HL-60 (cell line): ENCODE results near the gene TXNDC9.
"Not testable (repeated sequence)": the region's sequence is repeated elsewhere in the genome, so short reads cannot be mapped to it uniquely, and the experiment has no call there.

Source experiments
- DNase-seq, 2 experiments: peaks; one replicate each; pipeline ENCODE4 v3.0.0-alpha.2; 2010 to 2020; ENCODE audit warnings: low read depth in 1 of 2, low spot score in 1 of 2
- H3K27ac ChIP-seq: fragments of 250-450 bp; sonication (Bioruptor Pico); replicated peaks from 2 replicates; pipeline ENCODE4 v1.5.1; 2020; ENCODE audit warnings: mild to moderate bottlenecking, moderate library complexity
- H3K27me3 ChIP-seq: fragments of 250-450 bp; sonication (Bioruptor Pico); 2 replicates; pipeline ENCODE4 v1.5.1; 2021; ENCODE audit warnings: mild to moderate bottlenecking, moderate library complexity; ENCODE audit not compliant: insufficient read depth, poor library complexity, severe bottlenecking
- H3K4me3 ChIP-seq: replicated peaks from 2 replicates; pipeline ENCODE4 v1.5.1; 2011; ENCODE audit warnings: mild to moderate bottlenecking, control low read depth, low read length; ENCODE audit not compliant: insufficient read depth
- CTCF ChIP-seq: IDR thresholded peaks from one replicate; pipeline ENCODE4 v1.5.1; 2011; ENCODE audit warnings: low read length, control low read depth, inconsistent platforms; ENCODE audit not compliant: insufficient read depth
- GABPA ChIP-seq: IDR thresholded peaks from 2 replicates; pipeline ENCODE4 v1.6.1; 2012; ENCODE audit warnings: low read depth
- POLR2AphosphoS5 ChIP-seq: IDR thresholded peaks from 2 replicates; pipeline ENCODE4 v1.6.1; 2012; ENCODE audit warnings: low read depth
- REST ChIP-seq: IDR thresholded peaks from 2 replicates; pipeline ENCODE4 v1.6.1; 2012; ENCODE audit warnings: low read depth; ENCODE audit not compliant: insufficient replicate concordance
- SPI1 ChIP-seq: IDR thresholded peaks from 2 replicates; pipeline ENCODE4 v1.6.1; 2012; ENCODE audit warnings: low read depth, mild to moderate bottlenecking, borderline replicate concordance

TXNDC9 gene

DNA sequence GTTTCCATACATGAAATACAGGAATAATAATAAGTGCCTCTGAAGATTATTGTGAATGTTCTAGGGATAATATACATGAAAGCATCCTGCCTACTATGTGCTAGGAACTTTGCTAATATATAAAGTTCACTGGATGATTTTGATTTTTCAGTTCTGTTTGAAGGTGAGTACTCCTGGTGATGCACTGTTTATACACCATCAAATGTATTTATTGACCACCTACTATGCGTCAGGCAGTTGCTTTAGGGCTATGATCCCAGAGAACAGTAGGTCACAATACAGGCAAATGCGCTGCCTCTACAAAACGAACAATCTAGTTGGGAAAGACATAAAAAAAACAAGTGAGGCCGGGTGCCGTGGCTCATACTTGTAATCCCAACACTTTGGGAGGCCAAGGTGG, 10.7 kb downstream of the TXNDC9 start:
- TF ChIP-seq CTCF, result no peak
- no peak for TF ChIP-seq REST
- no peak for TF ChIP-seq SPI1
- TF ChIP-seq GABPA, result no peak
- TF ChIP-seq POLR2AphosphoS5, result no peak
- Histone ChIP-seq H3K4me3 (no peak overlapping the region), H3K27ac (no peak overlapping the region), H3K27me3 (no peaks in the 10 kb centered on the region)
- no peak for DNase-seq

DNA sequence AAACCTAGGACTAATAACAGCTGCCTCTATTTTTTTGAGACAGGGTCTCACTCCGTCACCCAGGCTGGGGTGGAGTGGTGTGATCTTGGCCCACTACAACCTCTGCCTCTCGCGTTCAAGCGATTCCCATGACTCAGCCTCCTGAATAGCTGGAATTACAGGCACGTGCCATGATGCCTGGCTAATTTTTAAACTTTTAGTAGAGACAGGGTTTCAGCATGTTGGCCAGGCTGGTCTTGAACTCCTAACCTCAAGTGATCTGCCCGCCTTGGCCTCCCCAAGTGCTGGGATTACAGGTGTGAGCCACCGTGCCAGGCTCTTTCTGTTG, 18.3 kb downstream of the TXNDC9 start:
- not testable (repeated sequence) for H3K27ac ChIP-seq, DNase-seq, H3K27me3 ChIP-seq, H3K4me3 ChIP-seq

- Histone ChIP-seq H3K27me3 (no peaks in the 10 kb centered on the region), H3K4me3 (no peak overlapping the region), H3K27ac (no peak overlapping the region)
- TF ChIP-seq POLR2AphosphoS5, result no peak
- no peak for TF ChIP-seq CTCF
- no peak for TF ChIP-seq REST
- no peak for TF ChIP-seq SPI1
- no peak for TF ChIP-seq GABPA
- no peak for DNase-seq
Measured at GRCh38 chr2:99317161-99317872, 18.8 kb downstream of the TXNDC9 start.

DNA sequence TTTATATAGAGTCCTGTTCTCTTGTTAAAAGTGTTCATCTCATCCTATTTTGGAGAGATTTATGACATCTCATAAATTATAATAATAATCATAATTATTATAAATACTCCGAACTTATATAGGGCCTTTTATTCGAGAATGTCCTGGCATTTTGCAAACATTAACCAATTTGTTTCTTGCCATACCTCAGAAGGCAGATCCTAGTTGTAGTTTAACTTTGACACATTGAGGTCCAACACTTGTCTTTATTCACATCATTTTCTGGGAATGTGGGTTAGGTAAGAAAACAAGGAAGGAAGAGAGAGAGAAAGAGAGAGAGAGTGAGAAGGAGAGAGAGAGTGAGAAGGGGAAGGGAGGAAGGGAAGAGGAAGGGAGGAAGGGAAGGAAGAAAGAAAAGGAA, 35.0 kb downstream of the TXNDC9 start, which contains the start of gene LYG1:
Gene LYG1, minus strand, starts transcription at position 101 of the 400 bp plus-strand sequence. CDS start 5,527 bp downstream, outside the sequence.
- not testable (repeated sequence) for H3K4me3 ChIP-seq, H3K27ac ChIP-seq, DNase-seq, H3K27me3 ChIP-seq

DNA sequence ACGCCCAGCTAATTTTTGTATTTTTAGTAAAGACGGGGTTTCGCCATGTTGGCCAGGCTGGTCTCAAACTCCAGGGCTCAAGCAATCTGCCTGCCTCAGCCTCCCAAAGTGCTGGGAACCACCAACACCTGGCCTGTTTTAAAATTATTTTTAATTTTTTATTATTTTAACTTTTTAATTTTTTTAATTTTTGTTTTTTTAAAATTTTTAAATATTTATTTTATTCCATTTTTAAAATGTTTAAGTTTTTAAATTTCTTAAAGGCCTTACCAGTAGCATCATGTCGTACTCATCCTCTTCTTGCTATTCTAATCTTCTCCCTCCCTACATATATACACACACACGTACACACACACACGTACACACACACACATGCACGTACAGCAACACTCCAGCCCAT, 36.6 kb downstream of the TXNDC9 start:
- Histone ChIP-seq H3K27ac (no peak overlapping the region), H3K27me3 (no peaks in the 10 kb centered on the region), H3K4me3 (no peak overlapping the region)
- TF ChIP-seq POLR2AphosphoS5, result no peak
- DNase-seq, result no peak
